Smooth muscle cell (in vitro differentiated cells): ENCODE results near the gene NSL1. TPM values are rescaled to one million over a fixed set of nuclear protein-coding genes. Genes with fewer than 3 reads are reported as not detected.

Experiments used
- DNase-seq: peaks from one replicate; lab custom pipeline; 2025; ENCODE audit not compliant: unreplicated experiment; lab: John Stamatoyannopoulos, UW
- H2AFZ ChIP-seq: fragments of 200-600 bp; sonication (generic); 2 replicates; pipeline ENCODE4 v1.6.0; 2016; ENCODE audit warnings: antibody characterized with exemption, low read depth, mild to moderate bottlenecking
- H3F3A ChIP-seq: fragments of 200-600 bp; sonication (generic); 2 replicates; pipeline ENCODE4 v1.6.0; 2017; ENCODE audit warnings: antibody characterized with exemption, low read depth
- H3K27ac ChIP-seq: fragments of 200-600 bp; sonication (generic); 2 replicates; pipeline ENCODE4 v1.5.1; 2016; ENCODE audit warnings: low read depth, mild to moderate bottlenecking
- H3K27me3 ChIP-seq: fragments of 200-600 bp; sonication (generic); 2 replicates; pipeline ENCODE4 v1.6.1; 2016; ENCODE audit warnings: low read depth, mild to moderate bottlenecking
- H3K36me3 ChIP-seq: fragments of 200-600 bp; sonication (generic); 2 replicates; pipeline ENCODE4 v1.5.1; 2016; ENCODE audit warnings: low read depth
- H3K4me1 ChIP-seq: fragments of 200-600 bp; sonication (generic); 2 replicates; pipeline ENCODE4 v1.5.1; 2016; ENCODE audit warnings: low read depth
- H3K4me2 ChIP-seq: fragments of 200-600 bp; sonication (generic); 2 replicates; pipeline ENCODE4 v1.6.0; 2016; ENCODE audit warnings: mild to moderate bottlenecking
- H3K4me3 ChIP-seq: fragments of 200-600 bp; sonication (generic); 2 replicates; pipeline ENCODE4 v1.5.1; 2016; ENCODE audit warnings: mild to moderate bottlenecking
- H3K79me2 ChIP-seq: fragments of 200-600 bp; sonication (generic); 2 replicates; pipeline ENCODE4 v1.6.0; 2016; ENCODE audit warnings: low read depth, mild to moderate bottlenecking
- H3K9ac ChIP-seq: fragments of 200-600 bp; sonication (generic); 2 replicates; pipeline ENCODE4 v1.6.0; 2016; ENCODE audit warnings: low read depth
- H3K9me3 ChIP-seq: fragments of 200-600 bp; sonication (generic); replicated peaks from 2 replicates; pipeline ENCODE4 v1.5.1; 2016; ENCODE audit warnings: low read depth
- H4K20me1 ChIP-seq: fragments of 200-600 bp; sonication (generic); 2 replicates; pipeline ENCODE4 v1.6.0; 2016; ENCODE audit warnings: low read depth
- CTCF ChIP-seq: fragments of 200-600 bp; sonication (generic); IDR thresholded peaks from 2 replicates; pipeline ENCODE4 v1.5.1; 2017; ENCODE audit warnings: borderline replicate concordance, mild to moderate bottlenecking, antibody characterized with exemption; ENCODE audit not compliant: insufficient read depth, poor library complexity, severe bottlenecking
- WGBS: methylation state at CpG from one replicate; pipeline ENCODE4 v1.1.7; 2016; ENCODE audit warnings: low lambda C conversion rate; 5-methylcytosine and 5-hydroxymethylcytosine counted together
- polyA plus RNA-seq: library from polyadenylated mRNA; unstranded; fragments of >200 nt; fragmentation: Nextera tagmentation; extraction: Ambion mirVana; gene quantifications from 2 replicates; pipeline ENCODE4 v1.2.1, GENCODE V29; 2016
- total RNA-seq: library from RNA; depleted of rRNA; stranded (reverse); fragments of >200 nt; gene quantifications from 2 replicates; pipeline ENCODE4 v1.2.3, GENCODE V29; 2014

NSL1 gene
- total and polyA plus RNA-seq, 2 experiments from 2014 or later: 30.9 to 34.5 TPM

DNA sequence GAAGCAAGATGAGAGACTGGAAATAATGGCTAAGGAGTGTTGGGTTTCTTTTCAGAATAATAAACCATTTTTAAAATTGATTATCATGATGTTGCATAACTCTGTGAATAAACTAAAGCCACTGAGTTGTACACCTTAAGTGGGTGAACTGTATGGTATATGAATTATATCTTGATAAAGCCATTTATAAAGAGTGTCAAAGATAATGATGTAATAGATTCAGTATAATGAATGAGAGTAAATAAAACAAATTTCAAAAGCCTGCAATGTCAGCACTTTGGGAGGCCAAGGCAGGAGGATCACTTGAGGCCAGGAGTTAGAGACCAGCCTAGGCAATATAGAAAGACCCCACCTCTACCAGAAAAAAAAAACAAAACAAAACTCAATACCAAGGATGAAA, 16.3 kb downstream of the NSL1 start:
- Histone ChIP-seq H3K4me2 (no peak overlapping the region), H3K9me3 (no peaks in the 10 kb centered on the region), H3K9ac (no peak overlapping the region), H3K27ac (peak overlapping the region; percentile 9), H2AFZ (no peak overlapping the region), H3F3A (no peaks in the 10 kb centered on the region), H3K36me3 (no peaks in the 10 kb centered on the region), H3K27me3 (no peaks in the 10 kb centered on the region), H3K4me1 (no peaks in the 10 kb centered on the region), H3K4me3 (no peak overlapping the region), H3K79me2 (peaks cover 21% of the 10 kb centered on the region), H4K20me1 (no peaks in the 10 kb centered on the region)
- TF ChIP-seq CTCF: no peak
- DNase-seq: no peak

DNA sequence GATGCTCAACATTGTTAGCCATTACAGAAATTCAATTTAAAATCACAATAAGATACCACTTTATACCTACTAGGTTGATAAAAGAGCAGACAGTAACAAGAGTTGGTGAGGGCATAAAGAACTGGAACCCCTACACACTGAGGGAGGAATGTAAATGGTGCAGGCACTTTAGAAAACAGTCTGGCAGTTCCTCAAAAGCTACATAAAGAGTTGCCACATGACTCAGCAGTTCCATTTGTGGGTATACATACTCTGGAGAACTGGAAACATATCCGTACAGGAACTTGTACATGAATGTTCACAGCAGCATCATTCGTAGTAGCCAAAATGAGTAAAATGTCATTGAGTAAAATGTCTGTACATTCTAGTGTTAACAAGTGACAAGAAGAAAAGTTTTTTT, 17.0 kb downstream of the NSL1 start:
- Histone ChIP-seq H2AFZ (no peak overlapping the region), H3K27me3 (no peaks in the 10 kb centered on the region), H3K79me2 (peaks cover 27% of the 10 kb centered on the region), H4K20me1 (no peaks in the 10 kb centered on the region), H3K9ac (no peak overlapping the region), H3K4me1 (no peaks in the 10 kb centered on the region), H3K4me2 (no peak overlapping the region), H3K9me3 (no peaks in the 10 kb centered on the region), H3K27ac (peak overlapping the region; percentile 9), H3K36me3 (no peaks in the 10 kb centered on the region), H3F3A (no peaks in the 10 kb centered on the region), H3K4me3 (no peak overlapping the region)
- 43% methylated on average over 2 of the region's 2 CpGs for WGBS
- DNase-seq: no peak
- TF ChIP-seq CTCF: no peak

DNA sequence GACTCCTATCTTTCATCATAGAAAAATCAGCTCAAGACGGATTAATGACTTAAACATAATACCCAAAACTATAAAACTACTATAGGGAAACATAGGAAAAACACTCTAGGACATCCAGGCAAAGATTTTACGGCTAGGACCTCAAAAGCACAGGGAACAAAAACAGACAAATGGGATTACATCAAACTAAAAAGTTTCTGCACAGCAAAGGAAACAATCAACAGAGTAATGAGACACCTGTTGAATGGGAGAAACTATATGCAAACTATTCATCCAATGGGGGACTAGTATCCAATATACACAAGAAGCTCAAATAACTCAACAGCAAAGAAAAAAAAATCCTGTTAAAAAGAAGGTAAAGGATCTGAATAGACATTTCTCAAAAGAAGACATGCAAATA, 18.6 kb downstream of the NSL1 start:
- Histone ChIP-seq H3K27me3 (no peaks in the 10 kb centered on the region), H3K4me2 (no peak overlapping the region), H3K9me3 (peaks cover 4% of the 10 kb centered on the region), H3K36me3 (peaks cover 7% of the 10 kb centered on the region), H3K9ac (no peak overlapping the region), H3K4me1 (no peaks in the 10 kb centered on the region), H3K4me3 (no peak overlapping the region), H2AFZ (no peak overlapping the region), H3F3A (no peaks in the 10 kb centered on the region), H3K79me2 (peaks cover 28% of the 10 kb centered on the region), H3K27ac (no peak overlapping the region), H4K20me1 (no peaks in the 10 kb centered on the region)
- 97% methylated on average over 2 of the region's 2 CpGs for WGBS
- no peak for TF ChIP-seq CTCF
- DNase-seq: no peak

DNA sequence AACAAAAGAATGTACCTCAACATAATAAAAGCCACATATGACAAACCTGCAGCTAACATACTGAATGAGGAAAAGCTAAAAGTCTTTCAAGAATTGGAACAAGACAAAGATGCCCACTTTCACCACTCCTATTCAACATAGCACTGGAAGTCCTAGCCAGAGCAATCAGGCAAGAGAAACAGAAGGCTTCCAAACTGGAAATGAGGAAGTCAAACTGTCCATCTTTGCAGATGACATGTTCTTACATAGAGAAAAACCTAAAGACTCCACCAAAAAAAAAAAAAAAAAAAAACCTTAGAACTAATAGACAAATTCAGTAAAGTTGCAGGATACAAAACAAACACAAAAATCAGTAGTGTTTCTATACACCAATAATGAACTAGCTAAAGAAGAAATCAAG, 20.2 kb downstream of the NSL1 start:
- H3K79me2 ChIP-seq: peaks cover 35% of the 10 kb centered on the region
- no peak overlapping the region for H3K4me2 ChIP-seq
- no peaks in the 10 kb centered on the region for H4K20me1 ChIP-seq
- H3K9ac ChIP-seq: no peak overlapping the region
- TF ChIP-seq CTCF: no peak
- no peak overlapping the region for H2AFZ ChIP-seq
- H3K4me1 ChIP-seq: no peaks in the 10 kb centered on the region
- no peaks in the 10 kb centered on the region for H3K27me3 ChIP-seq
- no peak for DNase-seq
- H3F3A ChIP-seq: no peaks in the 10 kb centered on the region
- no peak overlapping the region for H3K4me3 ChIP-seq
- peaks cover 4% of the 10 kb centered on the region for H3K9me3 ChIP-seq
- H3K36me3 ChIP-seq: peaks cover 7% of the 10 kb centered on the region
- H3K27ac ChIP-seq: no peak overlapping the region
